Nephron progenitor cell (in vitro differentiated cells): ENCODE results near the gene HMG20B.
A peak's percentile ranks its signal among the peaks of the same experiment; 100 is the strongest.

ENCODE experiments used
- DNase-seq: peaks from one replicate; pipeline ENCODE4 v3.0.0; 2021
- H3K27ac Mint-ChIP-seq: 2 replicates; pipeline ENCODE4 v1.8.0; 2021; ENCODE audit warnings: mild to moderate bottlenecking, moderate library complexity, mixed read lengths
- H3K27me3 Mint-ChIP-seq: 2 replicates; pipeline ENCODE4 v1.8.0; 2021; ENCODE audit warnings: mild to moderate bottlenecking, low read depth, mixed read lengths; ENCODE audit not compliant: poor library complexity
- H3K36me3 Mint-ChIP-seq: 2 replicates; pipeline ENCODE4 v1.8.0; 2021; ENCODE audit warnings: low read depth, mixed read lengths
- H3K4me1 Mint-ChIP-seq: 2 replicates; pipeline ENCODE4 v1.8.0; 2021; ENCODE audit warnings: mixed read lengths
- H3K4me3 Mint-ChIP-seq: 2 replicates; pipeline ENCODE4 v1.8.0; 2021; ENCODE audit warnings: mild to moderate bottlenecking, moderate library complexity, mixed read lengths
- H3K9me3 Mint-ChIP-seq: 2 replicates; pipeline ENCODE4 v1.8.0; 2021; ENCODE audit warnings: mild to moderate bottlenecking, moderate library complexity, mixed read lengths
- CTCF ChIP-seq: fragments of 200-600 bp; sonication (generic); IDR thresholded peaks from 2 replicates; pipeline ENCODE4 v1.5.0; 2021; ENCODE audit warnings: antibody characterized with exemption

The HMG20B gene

GRCh38 chr19:3625996-3626472 is 53.3 kb downstream of the HMG20B start:
- peaks cover 18% of the 10 kb centered on the region for H3K36me3 Mint-ChIP-seq
- peaks cover 29% of the 10 kb centered on the region for H3K4me1 Mint-ChIP-seq
- H3K27me3 Mint-ChIP-seq, result peaks cover 5% of the 10 kb centered on the region
- no peaks in the 10 kb centered on the region for H3K9me3 Mint-ChIP-seq
- H3K27ac Mint-ChIP-seq, result peak overlapping the region; percentile 14
- DNase-seq, result no peak
- no peak for TF ChIP-seq CTCF
- peak overlapping the region; percentile 96 for H3K4me3 Mint-ChIP-seq

- Mint-ChIP-seq H3K27ac (peak within 1 kb of the TSS; percentile 100), H3K27me3 (peaks cover 5% of the 10 kb centered on the region), H3K4me3 (peak within 1 kb of the TSS; percentile 96), H3K9me3 (no peaks in the 10 kb centered on the region), H3K4me1 (peaks cover 29% of the 10 kb centered on the region), H3K36me3 (peaks cover 18% of the 10 kb centered on the region)
- peak; percentile 98 for DNase-seq
- TF ChIP-seq CTCF, result no peak
These were observed 54.0 kb downstream of the HMG20B start, which contains the start of gene CACTIN for GRCh38 chr19:3626473-3627350. Gene CACTIN, minus strand, starts transcription at chr19:3626790. Its CDS starts 28 bp downstream, at chr19:3626762.

DNA sequence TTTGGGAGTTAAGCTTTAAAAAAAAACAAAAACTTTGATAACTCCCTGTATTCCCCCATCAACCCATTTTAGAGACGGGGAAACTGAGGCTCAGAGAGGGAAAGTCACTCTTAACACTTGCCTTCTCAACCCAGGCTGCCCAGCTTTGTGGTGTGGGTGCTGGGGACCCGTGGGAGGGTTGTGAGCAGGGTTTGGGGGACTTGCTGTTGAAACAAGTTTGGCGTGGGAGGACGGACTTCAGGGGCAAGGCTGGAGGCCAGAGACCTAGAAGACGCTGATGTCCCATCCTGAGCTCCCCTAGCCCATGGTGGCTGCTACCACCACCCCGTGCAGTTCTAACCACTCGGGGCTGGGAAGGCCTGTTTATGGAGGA is 54.6 kb downstream of the HMG20B start:
- no peak for TF ChIP-seq CTCF
- Mint-ChIP-seq H3K27ac (no peak overlapping the region), H3K4me1 (peaks cover 29% of the 10 kb centered on the region), H3K9me3 (no peaks in the 10 kb centered on the region), H3K36me3 (peaks cover 15% of the 10 kb centered on the region), H3K4me3 (no peak overlapping the region), H3K27me3 (peaks cover 5% of the 10 kb centered on the region)
- DNase-seq, result no peak
